CD4-positive, alpha-beta T cell treated with Interleukin-21 for 1 hour (primary cell): Measurements from ENCODE around the gene CHST11.

Experiments used
- DNase-seq: peaks from one replicate; pipeline ENCODE4 v3.0.0-alpha.2; 2020

The CHST11 gene

DNA sequence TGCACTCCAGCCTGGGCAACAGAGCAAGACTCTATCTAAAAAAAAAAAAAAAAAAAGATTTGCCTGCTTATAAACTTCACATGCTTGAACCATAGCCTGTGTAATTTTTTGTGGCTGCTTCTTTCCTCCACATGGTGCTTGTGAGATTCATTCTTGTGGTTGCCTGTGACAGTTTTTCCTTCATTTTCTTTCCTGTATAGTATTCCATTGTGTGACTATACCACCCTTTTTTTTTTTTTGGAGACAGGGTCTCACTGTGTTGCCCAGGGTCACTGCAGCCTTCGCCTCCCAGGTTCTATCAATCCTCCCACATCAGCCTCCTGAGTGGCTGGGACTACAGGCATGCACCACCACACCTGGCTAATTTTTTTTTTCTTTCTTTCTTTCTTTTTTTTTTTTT lies 22.6 kb upstream of the CHST11 start:
- DNase-seq = no peak

DNA sequence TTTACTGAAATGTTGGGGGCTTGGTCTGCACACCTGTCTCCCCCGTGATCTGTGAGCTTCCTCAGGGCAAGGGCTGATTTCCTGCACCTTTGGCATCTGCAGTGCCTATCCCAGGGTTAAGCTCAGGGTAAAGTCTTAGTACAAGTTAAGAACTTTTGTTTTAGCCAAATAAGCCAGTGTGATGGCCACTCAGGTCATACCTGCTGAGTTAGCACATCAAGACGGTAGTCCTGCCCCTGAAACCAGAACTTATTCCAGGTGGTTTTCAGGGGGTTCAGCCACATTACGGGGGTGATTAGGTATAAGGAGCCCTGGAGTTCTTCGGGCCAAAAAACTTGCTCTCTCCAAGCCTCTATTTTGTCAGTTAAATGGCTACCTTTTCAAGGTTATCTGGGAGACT lies 21.6 kb upstream of the CHST11 start:
- no peak for DNase-seq

DNA sequence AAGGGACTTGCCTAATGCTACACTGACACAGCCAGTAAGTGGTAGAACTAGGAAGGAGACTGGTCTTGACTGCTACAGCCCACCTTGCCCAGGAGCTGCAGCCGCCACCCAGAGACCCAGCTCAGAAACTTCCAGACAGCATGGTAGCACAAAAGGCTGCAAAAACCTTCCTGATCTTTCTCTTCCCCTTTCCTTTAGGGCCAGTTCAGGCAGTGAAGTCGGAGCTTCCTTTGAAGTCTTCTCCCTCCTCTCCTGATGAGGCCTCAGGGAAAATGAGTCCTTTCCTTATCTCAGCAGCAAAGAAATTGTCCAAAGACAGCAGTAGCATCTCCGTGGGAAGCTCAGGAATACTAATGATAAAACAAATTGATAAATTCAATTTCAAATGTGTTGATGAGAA lies 21.0 kb upstream of the CHST11 start:
- no peak for DNase-seq

DNA sequence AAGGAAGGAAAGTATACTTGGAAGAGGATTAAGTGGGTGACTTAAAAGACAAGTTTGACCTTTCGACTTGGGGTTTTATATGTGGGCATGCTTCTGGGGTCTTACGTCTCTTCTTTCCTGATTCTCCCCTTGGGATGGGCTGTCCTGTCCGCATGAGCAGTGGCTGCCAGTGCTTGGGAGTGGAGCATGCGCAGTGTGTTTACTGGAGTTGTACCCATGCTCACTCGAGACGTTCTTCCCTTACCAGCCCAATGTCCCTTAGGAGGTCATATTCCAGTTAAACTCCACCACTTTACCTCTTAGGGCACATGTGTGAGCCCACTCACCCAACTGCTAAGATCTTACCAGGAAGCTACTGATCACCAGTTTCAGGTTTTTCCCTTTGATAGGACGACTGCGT lies 20.0 kb upstream of the CHST11 start:
- DNase-seq = no peak

DNA sequence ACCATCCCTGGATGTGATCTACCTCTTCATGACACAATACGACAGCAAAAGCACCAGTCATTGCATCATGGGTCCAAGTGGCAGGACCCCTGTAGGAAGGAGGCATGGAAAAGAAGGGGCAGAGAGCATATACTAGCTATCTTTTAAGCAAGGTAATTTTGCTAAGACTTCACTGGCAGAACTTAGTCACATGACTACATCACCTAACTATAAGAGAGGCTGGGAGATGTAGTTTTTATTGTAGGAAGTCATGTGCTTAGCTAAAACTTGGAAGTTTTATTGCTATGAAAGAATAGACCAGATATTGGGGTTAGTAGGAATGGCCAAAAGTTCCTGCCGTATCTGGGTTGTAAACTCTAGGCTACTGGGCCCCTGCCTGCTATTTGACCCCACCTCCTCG lies 18.6 kb upstream of the CHST11 start:
- DNase-seq = no peak

DNA sequence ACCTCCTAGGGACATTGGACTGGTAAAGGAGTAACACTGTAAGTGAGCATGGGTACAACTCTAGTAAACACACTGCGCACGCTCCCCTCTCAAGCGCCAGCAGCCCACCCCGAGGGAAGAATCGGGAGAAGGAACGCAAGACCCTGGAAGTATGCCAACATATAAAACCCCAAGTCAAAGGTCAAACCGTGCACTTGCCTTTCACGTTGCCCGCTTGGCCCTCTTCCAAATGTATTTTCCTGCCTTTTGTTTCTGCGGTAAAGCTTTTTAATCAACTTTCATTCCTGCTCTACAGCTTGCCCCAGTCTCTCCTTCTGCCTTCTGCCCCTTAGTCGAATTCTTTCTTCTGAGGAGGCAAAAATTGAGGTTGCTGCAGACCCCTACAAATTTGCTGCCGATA lies 17.6 kb upstream of the CHST11 start:
- no peak for DNase-seq

DNA sequence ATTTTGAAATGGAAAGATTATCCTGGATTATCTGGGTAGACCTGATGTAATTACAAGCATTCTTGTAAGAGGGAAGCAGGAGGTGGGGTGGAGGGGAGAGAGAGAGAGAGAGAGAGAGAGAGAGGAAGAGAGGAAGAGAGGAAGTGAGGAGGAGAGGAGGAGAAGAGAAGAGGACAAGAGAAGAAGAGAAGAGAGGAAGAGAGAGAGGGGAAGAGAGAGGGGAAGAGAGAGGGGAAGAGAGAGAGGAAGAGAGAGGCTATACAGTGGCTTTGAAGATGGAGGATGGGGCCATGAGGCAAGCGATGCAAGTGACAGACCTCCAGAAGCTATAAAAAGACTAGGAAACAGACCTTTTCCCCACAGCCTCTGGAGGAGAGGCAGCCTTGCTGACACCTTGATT lies 13.7 kb upstream of the CHST11 start:
- DNase-seq = no peak

DNA sequence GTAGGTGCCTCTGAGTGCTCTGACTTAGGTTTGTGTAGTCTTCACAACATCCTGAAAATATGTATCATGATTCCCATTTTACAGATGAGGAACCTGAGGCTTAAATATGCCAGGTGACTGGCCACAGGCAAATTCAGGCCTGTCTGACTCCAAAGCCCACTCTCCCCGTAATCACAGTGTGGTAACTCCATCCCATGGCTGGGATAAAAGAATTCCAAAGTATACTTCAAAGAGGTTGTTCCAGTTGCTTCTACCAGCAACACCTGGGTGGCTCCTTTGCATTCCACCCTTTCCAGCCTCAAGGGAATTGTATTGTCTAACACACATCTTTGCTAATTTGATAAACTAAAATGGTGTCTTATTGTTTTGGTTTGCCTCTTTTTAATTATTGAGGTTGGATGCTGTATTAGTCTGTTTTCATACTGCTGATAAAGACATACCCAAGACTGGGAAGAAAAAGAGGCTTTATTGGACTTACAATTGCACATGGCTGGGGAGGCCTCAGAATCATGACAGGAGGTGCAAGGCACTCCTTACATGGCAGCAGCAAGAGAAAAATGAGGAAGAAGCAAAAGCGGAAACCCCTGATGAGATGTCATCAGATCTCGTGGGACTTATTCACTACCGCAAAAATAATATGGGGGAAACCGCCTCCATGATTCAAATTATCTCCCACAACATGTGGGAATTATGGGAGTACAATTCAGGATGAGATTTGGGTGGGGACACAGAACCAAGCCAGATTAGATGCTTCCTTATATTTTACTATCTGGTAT lies 9.9 kb upstream of the CHST11 start:
- DNase-seq = no peak

DNA sequence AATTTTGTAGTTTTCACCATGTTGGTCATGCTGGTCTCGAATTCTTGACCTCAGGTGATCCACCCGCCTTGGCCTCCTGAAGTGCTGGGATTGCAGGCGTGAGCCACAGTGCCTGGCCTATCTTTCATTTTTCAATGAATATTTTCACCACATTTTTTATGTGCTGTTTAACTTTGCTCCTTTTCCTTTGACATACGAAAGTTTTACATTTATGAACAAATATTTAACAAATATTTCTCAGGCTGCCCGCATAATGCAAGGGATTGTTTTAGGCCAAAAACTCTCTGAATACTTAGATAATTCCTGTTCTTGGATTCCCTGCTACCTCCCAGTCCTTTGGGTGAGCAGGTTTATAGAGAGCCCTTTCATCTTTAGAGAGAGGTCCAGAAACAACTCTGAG lies 8.7 kb upstream of the CHST11 start:
- DNase-seq = no peak

DNA sequence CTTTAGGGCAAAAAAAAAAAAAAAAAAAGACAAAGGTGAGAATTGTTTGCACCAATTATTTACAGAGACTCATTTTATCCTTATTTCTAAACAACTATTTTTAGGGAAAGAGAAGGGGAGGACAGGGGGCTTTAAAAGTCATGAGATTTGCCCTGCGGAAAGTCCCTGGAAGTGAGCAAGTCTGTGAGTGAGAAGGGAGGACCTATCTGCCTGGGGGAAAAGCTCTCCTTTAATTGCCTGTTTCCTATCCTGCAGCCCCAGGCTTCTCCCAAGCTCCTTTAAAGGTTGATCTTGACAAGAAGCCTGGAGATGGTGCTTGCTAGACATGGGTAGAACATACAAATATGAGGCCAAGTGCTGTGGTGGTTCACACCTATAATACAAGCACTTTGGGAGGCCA lies 8.3 kb upstream of the CHST11 start:
- DNase-seq = no peak

DNA sequence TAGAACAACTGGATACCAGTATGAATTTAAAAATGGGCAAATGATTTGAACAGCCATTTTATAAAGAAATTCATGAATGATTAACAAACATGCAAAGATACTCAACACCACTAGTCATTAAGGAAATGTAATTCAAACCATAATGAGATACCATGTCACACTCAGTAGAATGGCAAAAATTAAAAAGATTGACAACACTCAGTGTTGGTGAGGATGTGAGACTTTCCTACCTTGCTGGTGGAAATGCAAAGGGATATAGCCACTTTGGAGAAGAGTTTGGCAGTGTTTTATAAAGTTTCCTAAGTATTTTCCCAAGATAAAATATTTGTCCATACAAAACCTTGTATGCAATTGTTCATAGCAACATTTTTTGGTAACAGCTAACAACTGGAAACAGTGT lies 6.0 kb upstream of the CHST11 start:
- DNase-seq = no peak

DNA sequence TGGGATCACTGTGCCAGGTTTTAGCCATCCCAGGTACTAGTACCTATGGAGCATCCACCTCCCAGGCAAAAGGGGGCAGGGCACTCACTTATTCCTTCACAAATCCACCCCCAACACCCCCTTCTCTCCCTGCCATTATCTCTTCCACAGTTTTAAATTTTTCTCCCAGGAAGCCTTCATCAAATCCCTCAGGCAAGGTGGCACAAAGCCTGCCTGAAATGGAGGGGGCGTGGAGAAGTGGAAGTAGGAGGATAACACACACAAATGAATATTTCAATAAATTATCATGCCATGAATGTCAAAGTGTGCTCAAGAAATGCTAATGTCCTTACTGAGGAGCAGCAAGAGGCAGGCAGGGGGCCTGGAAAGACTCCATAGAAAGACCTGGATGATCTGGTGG lies 4.7 kb upstream of the CHST11 start:
- no peak for DNase-seq

DNA sequence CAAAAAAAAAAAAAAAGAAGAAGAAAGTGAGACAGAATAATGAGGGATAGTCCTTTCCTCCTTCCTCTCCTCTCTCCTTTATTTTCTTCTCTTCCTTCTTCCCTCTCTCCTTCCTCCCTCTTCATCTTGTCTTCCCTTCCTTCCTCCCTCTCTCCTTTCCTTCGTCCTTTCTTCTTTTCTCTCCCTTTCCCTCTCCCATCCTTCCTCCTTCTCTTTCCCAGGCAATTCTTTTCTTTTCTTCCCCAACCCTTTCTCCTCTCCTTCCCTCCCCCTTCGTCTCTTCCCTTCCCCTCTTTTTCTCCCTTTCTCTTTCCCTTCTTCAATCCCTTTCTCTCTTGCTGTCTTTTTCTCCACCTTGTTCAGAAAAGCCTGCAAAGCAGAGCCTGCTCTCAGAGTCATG lies 3.6 kb upstream of the CHST11 start:
- no peak for DNase-seq

DNA sequence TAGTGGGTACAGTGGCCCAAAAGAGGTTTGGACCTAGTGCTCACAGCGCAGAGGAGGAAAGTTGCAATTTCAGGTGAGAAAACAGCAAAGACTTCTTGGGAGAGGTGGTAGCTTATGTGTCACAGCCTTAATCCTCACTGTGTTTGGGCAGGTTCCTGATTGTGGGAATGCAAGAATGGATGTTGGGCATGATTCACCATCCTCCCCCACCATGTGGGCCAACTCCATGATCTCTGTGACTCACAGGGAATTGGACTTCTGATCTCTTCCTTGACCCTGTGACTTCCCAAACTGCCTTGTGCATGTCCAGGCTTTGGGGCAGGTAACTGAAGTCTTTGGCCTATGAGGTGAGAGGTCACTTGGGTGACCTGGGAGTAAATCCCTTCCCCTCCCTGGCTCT lies 1.8 kb upstream of the CHST11 start:
- no peak for DNase-seq

DNA sequence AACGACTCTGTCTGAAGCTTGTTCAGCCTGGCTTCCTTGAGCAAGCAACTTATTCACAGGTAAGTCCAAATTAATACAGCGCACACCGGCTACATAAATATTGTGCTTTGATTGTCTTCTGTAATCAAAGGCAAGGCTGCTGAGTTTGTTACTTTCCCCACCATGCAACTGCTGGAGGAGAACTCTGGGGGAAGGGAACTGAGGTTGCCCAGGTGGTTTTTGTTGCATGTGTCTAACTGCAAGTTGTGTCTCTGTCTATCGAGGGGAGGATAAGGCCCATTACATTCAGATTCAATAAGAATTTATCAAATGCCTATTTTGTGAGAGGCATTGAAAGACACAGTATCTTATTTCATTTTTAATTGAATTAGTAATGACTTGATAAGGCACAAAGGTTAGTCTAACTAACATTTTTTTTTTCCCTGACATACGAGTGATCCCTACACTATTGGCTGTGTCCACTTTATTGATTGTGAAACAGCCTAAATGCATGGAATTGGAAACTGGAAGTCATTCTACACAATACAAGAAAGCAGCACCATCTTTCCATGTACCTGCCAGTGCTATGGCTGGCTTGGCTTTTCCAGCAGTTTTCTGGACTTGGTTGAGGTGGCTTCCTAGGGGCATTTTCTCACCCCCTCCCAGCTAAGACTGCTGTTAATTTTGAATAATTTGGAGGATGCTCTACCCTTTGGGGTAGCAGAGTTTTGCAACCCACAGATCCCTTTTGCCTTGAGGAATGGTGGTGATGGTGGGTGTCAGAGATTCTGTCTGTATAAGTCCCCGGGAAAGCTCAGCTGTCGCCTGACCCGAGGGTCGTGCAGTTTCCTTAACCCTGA lies 951 bp upstream of the CHST11 start:
- DNase-seq = no peak

DNA sequence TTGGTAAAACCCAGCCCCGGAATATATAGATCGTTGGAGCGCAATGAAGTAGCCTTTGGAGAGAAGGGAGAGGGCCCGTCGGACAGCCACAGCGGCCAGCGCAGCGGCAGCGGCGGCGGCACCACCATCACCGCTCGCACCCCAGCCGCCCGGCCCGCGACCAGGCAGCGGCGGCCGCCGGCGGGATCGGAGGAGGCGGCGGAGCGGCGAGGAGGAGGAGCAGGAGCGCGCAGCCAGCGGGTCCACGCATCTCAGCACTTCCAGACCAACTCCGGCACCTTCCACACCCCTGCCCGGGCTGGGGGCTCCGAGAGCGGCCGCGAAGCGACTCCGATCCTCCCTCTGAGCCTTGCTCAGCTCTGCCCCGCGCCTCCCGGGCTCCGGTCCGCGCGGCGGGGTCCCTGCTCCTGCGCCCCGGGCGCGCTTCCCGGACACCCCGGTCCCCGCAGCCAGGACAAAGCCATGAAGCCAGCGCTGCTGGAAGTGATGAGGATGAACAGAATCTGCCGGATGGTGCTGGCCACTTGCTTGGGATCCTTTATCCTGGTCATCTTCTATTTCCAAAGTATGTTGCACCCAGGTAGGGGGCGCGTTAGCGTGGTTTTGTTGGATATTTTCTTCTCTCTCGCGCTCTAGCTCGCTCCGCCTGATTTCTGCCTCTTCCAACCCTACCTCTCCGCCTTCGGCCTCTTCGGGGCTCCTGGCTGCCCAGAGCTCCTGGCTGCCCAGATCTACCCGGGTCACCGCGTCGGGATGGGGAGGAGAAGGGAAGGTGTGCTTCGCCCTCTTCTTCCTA lies 400 bp downstream of the CHST11 start:
- peak; percentile 59 for DNase-seq

DNA sequence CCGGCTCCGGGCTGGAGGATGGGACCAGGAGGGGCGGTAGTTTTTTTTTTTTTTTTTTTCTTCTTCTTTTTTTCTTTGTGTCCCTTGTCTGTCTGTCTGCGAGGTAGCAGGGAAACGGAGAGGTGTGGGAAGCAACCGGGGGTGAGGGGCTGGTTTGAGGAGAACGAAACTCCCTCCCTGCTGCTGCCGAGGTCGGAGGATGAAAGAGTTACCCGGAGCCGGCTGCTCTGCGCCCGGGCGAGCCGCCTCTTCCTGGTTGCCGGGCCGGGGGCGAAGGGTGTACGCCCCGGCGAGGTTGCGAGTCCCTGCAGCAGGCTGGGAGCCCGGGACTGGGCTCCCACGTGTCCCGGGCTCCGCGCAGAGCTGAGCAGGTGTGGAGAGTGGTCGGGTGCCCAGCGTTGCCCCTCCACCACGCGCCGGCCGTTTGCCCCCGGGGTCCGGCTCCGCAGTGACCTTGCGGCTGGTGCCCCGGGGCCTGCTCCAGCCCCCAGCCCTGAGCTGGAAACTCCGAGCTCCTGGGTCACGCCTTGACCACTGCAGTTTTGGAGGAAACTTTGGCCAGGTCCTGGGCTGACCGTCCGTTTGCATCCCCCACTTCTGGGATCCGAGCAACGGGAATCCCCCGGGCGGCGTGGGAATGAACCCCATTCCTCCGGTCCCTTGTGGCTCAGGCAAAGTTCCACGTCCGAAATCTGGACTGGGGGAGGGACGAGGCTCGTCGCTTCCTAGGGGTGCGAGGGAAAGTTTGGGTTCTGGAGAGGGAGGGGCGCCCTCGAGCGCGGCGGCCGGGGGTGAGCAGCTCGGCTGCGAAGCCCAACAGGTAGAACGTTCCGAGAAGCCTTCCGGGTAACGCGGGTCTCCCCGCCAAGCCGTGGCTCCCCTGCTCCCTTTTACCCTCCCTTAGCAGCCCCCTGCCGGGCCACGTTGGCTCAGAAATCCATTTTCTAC lies 1.3 kb downstream of the CHST11 start:
- DNase-seq = peak; percentile 67

DNA sequence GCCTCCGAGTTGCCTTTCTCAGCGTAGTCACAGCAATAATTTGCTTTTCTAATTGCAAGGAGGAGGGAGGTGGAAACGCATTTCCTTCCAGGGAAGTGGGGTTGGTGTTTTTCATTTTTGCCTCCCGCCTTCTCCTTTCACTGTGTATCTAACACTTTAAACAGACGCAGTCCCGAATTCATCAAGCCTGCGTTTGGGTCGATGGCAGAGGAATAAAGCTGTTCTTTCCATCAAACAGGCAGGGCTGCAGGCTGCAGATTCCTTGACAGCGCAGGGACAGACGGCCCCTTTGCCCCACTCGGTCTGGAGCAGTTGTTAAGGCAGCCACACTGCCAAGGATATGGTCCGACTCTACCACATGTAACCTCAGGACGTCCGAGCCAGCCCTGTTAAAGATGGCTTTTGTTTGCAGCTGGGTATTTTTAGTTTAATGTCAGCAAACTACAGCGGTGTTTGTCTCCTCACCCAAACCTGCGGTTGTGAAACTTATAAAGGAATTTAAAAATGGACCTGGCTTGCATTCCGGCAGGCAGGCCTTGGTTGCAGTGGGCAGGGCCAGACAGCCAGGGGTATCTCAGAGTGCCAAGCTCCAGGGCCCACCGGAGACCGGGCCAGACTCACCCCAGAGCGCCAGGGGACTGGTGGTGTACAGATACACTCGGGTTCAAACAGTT lies 2.1 kb downstream of the CHST11 start:
- peak; percentile 34 for DNase-seq

DNA sequence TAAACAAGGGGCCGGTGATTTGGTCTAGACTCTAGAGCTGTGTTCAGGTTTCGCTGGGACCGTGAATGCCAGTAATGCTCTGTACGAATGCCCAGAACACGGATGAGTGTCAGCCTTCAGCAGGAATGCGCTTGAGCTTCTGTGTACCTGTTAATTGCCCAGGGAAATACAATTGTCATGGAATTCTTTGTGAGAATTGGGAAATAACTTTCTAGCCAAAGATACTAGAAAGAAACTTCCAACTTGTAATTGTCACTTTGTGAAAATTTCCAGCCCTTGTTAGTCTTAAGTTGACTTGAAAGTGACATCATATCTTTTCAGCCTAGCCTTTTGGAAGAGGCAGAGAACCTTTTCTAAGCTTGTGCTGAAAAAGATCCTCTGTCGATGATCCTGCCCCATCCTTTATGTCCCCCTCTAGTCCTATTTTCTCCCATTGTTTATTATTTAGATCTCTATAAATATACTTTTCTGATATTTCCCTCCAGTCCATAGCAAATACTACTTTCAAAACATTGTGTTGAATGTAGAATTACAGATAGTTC lies 2.7 kb downstream of the CHST11 start:
- DNase-seq = no peak

DNA sequence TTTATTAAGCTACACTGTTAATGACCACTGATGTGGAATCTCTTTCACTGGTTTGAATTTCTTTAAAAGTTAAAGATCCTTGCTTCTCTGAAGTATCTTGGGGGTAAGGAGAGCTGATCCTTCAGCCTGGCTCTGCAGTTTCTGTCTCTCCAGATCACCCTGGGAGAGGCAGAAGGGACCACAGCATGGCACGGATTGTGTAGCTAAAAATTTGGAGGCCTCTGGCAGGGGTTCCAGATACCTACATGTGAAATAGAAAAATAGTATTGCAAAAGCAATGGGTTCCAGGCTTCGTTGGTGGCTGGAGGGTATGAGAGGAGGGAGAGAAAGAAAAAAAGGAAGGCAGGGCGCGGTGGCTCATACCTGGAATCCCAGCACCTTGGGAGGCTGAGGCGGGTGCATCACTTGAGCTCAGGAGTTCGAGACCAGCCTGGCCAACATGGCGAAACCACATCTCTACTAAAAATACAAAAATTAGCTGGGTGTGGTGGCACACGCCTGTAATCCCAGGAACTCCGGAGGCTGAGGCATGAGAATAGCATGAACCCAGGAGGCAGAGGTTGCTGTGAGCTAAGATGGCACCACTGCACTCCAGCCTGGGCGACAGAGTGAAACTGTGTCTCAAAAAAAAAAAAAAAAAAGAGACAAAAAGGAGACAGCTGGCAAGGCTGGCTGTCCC lies 3.4 kb downstream of the CHST11 start:
- DNase-seq = no peak
